GM21515 (cell line): ENCODE results near the gene HEPH.
"Not testable (repeated sequence)": the region's sequence is repeated elsewhere in the genome, so short reads cannot be mapped to it uniquely, and the experiment has no call there.

Source experiments
- ATAC-seq: cut with Tn5 transposase; IDR thresholded peaks from one replicate; pipeline ENCODE4 v1.9.1; 2021; ENCODE audit not compliant: unreplicated experiment

HEPH gene

DNA sequence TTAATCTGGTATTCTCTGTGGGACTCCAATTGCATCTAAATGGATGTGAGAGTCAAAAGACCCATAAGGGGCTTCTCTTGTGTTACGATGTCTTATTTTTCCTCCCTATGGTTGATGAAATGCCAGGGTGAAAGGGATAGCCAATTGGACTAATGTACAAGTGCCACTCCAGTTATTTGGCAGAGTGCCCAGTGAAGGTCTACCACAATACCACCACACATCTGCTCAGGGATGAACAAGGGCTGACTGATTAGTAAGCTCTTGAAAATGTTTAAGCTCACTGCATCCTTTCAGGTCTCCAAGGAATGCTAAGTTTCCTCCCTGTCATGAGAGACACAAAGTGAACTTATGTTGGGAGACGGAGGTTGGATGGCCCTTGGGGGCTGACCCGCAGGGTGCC is 57.8 kb downstream of the HEPH start:
- ATAC-seq, result no peak

GRCh38 chrX:66232296-66232695 is 68.2 kb downstream of the HEPH start:
- no peak for ATAC-seq

DNA sequence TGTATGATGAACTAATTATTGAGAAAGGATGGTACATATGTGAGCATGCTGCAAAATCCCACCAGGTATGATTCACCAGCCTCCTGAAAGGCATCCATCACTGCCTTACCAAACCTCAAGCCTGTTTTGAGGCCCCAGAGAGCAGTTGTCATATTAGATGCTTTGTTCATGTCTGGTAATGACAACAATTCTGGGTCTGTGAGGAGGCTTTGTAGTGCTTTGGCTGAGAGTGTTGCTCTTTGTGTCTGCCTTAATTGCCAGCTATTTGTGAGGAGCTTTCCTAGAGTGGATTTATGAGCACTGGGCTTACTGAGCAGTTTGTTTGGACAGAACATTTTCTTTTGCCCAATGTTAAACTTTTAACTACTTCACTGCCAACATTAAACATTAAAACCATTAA is 69.2 kb downstream of the HEPH start:
- no peak for ATAC-seq

DNA sequence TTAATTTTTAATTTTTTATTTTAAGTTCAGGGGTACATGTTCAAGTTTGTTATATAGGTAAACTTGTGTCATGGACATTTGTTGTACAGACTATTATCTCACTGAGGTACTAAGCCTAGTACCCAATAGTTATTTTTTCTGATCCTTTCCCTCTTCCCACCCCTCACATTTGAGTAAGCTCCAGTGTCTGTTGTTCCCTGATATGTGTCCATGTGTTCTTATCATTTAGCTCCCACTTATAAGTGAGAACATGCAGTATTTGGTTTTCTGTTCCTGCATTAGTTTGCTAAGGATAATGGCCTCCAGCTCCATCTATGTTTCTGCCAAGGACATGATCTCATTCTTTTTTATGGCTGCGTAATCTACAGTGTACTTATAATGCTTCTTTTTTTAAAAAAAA is 69.9 kb downstream of the HEPH start:
- ATAC-seq, result not testable (repeated sequence)

DNA sequence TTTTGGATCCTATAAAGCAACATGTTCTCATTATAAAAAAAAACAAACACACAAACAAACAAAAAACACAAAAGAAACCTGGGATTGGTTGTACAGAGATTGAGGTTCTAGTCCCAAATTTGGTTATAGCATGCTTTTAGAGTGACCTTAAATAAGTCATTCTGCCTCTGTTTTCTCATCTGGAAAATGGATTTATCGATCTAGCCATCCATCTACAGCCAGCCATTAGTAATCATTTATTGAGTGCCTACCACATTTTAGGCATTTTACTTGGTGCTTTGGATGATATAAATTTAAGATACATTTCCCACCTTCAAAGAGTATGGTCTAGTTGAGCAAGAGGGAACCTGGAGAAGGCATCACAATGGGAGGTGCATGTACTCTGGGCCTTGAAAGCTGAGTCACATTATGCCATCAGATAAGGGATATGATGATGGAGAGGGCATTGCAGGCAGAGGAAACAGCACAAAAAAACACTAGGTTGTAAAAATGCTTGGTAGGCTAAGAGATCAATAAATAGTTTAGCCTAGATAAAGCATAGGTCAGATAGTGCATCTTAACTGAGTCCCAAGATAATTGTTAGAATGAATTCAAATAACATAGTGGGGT is 91.4 kb downstream of the HEPH start:
- ATAC-seq, result no peak

GRCh38 chrX:66262807-66263206 is 98.8 kb downstream of the HEPH start:
- ATAC-seq, result no peak
